ENCODE data around the gene PEX13.

PEX13 gene

DNA sequence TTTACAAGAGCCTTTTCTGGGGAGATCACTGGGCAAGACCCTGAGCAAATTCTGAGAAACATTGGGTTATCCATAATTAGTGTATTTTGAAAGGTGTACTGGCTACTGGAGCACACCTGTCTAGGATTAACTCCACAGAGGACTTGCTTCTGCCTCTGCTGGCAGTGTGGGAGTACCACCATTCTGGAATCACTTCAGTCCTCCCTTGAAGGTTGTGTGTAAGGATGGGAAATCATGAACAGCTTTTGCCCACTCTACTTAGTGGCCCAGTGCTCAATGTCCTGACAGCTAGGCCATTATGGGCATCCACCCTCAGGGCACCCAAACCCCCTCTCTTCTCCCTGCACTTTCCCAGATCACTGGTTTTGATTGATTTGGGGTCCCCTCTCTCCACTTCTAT lies 40.0 kb downstream of the PEX13 start:
- no peaks in the 10 kb centered on the region for H3K27me3 ChIP-seq (ENCODE audit: insufficient read depth, low read length)
- no peak overlapping the region for H2AK5ac ChIP-seq (ENCODE audit: low read length)

DNA sequence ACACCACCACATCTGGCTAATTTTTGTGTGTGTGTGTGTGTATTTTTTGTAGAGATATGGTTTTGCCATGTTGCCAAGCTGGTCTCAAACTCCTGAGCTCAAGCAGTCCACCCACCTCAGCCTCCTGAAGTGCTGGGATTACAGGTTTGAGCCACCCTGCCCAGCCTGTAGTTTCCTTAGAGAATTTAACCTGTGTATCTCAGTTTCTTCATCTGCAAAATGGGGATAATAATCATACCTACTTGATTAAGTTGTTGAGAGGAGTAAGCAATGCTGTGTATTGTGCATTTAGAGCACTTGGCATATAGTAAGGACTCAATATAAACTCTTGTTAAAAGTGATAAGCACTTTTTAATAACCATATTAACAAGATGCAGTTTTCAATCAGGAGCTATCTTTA lies 41.9 kb downstream of the PEX13 start:
- Histone ChIP-seq H2AFZ (ENCODE audit: insufficient read depth, low read length, poor library complexity) (no peak overlapping the region), H3K79me2 (ENCODE audit: control insufficient read depth, insufficient read depth, low read length, poor library complexity) (no peaks in the 10 kb centered on the region), H4K12ac (ENCODE audit: low read depth, low read length) (no peak overlapping the region), H3K4ac (ENCODE audit: low read depth, low read length) (no peak overlapping the region), H3K14ac (ENCODE audit: low read length) (no peak overlapping the region), H3K27ac (ENCODE audit: low read depth, low read length) (no peak overlapping the region), H2BK12ac (ENCODE audit: low read length) (no peak overlapping the region), H3K4me3 (ENCODE audit: low read depth, low read length) (no peak overlapping the region), H4K91ac (ENCODE audit: low read depth, low read length) (no peak overlapping the region), H2AK5ac (ENCODE audit: low read length) (no peak overlapping the region), H3K9ac (ENCODE audit: low read length) (no peak overlapping the region), H3K79me1 (ENCODE audit: low read length) (no peaks in the 10 kb centered on the region), H3K23ac (ENCODE audit: low read length) (no peak overlapping the region), H2BK5ac (ENCODE audit: low read depth, low read length, poor library complexity) (no peak overlapping the region), H3K18ac (ENCODE audit: low read length) (no peak overlapping the region), H3K36me3 (ENCODE audit: control insufficient read depth in 1 of 2, insufficient read depth in 2 of 2, low read length in 2 of 2) (peaks cover 2 to 9% of the 10 kb centered on the region in 2 experiments), H3K4me1 (ENCODE audit: control insufficient read depth in 1 of 2, insufficient read depth in 2 of 2, low read length in 2 of 2) (no peaks in the 10 kb centered on the region), H3K27me3 (ENCODE audit: insufficient read depth, low read length) (no peaks in the 10 kb centered on the region), H3K9me3 (ENCODE audit: insufficient read depth, low read depth, low read length) (no peaks in the 10 kb centered on the region), H2BK120ac (ENCODE audit: insufficient read depth, low read length, poor library complexity) (no peak overlapping the region), H3K4me2 (ENCODE audit: low read length) (no peak overlapping the region), H4K8ac (ENCODE audit: low read depth, low read length) (no peak overlapping the region)
- DNase-seq = no peak

More for the DNA sequence above, 40.0 kb downstream of the PEX13 start:
- Histone ChIP-seq H3K36me3 (ENCODE audit: control insufficient read depth in 1 of 2, insufficient read depth in 2 of 2, low read length in 2 of 2) (peaks cover 6 to 14% of the 10 kb centered on the region in 2 experiments), H2AFZ (ENCODE audit: insufficient read depth, low read length, poor library complexity) (no peak overlapping the region), H4K91ac (ENCODE audit: low read depth, low read length) (no peak overlapping the region), H3K9ac (ENCODE audit: low read length) (no peak overlapping the region), H3K18ac (ENCODE audit: low read length) (no peak overlapping the region), H3K4me2 (ENCODE audit: low read length) (no peak overlapping the region), H4K12ac (ENCODE audit: low read depth, low read length) (no peak overlapping the region), H3K23ac (ENCODE audit: low read length) (no peak overlapping the region), H3K4me3 (ENCODE audit: low read depth, low read length) (no peak overlapping the region), H3K79me2 (ENCODE audit: control insufficient read depth, insufficient read depth, low read length, poor library complexity) (no peaks in the 10 kb centered on the region), H3K4me1 (ENCODE audit: control insufficient read depth in 1 of 2, insufficient read depth in 2 of 2, low read length in 2 of 2) (no peaks in the 10 kb centered on the region), H3K4ac (ENCODE audit: low read depth, low read length) (no peak overlapping the region), H3K27ac (ENCODE audit: low read depth, low read length) (no peak overlapping the region), H3K14ac (ENCODE audit: low read length) (no peak overlapping the region), H3K79me1 (ENCODE audit: low read length) (no peaks in the 10 kb centered on the region), H2BK120ac (ENCODE audit: insufficient read depth, low read length, poor library complexity) (no peak overlapping the region), H4K8ac (ENCODE audit: low read depth, low read length) (no peak overlapping the region), H2BK5ac (ENCODE audit: low read depth, low read length, poor library complexity) (no peak overlapping the region), H2BK12ac (ENCODE audit: low read length) (no peak overlapping the region), H3K9me3 (ENCODE audit: insufficient read depth, low read depth, low read length) (no peaks in the 10 kb centered on the region)
- DNase-seq = no peak

DNA sequence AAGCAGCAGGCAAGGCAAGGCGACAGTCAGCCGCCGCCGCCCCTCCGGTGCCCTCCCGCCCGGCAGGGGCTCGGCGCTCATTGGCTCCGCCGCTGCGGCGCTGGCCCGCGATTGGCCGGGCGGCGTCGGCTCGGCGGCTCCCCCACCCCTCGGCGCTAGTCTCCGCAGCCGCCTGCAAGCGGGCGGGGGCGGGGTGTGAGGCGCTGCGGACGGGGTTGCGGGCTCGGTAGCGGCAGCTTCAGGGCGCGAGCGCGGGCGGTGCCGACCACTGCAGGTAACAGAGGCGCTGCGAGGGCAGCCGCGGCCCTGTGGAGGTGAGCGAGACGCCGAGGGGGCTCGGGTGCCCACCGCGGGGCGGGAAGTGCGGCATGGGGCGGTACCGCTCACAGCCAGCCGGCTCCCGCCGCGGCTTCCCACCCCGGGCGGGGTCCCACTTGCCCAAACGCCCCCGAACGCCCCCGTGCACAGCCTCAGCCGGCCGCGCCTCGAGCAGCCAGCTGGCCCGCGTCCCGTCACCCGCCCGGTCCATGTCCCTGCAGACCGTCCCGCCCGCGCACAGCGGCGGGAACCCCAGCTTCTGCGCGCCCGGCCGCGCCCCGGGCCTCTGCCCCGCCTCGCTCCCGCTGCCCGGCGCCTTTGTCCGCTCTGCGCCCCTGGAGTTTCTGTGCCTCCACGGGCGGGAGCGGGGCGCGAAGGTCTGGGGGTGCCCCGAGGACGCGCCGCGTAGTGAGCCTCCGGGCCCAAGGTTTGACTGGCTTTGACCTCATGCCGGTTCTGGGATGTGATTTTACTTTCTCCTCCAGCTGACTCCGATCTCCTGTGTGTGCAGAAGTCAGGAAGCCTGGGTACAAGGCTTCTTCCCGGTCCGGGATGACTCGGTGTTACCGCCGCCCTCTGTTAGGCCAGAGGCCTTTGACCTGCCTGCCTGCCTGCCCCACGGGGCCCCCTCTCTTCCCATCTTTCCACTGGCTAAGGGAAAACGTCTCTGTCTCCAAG lies 48.5 kb downstream of the PEX13 start, which contains the start of gene SANBR:
SANBR (plus strand) TSS at position 158 of the 996 bp plus-strand sequence. CDS start 4,480 bp downstream, outside the sequence.
- Histone ChIP-seq H3K4me2 (ENCODE audit: low read length) (peak within 1 kb of the TSS; percentile 87), H3K27ac (ENCODE audit: low read depth, low read length) (peak within 1 kb of the TSS; percentile 73), H3K23ac (ENCODE audit: low read length) (no peak within 1 kb of the TSS), H3K14ac (ENCODE audit: low read length) (peak within 1 kb of the TSS; percentile 25), H4K12ac (ENCODE audit: low read depth, low read length) (peak within 1 kb of the TSS; percentile 86), H2BK12ac (ENCODE audit: low read length) (no peak within 1 kb of the TSS), H3K4ac (ENCODE audit: low read depth, low read length) (peak within 1 kb of the TSS; percentile 84), H3K79me2 (ENCODE audit: control insufficient read depth, insufficient read depth, low read length, poor library complexity) (peaks cover 6% of the 10 kb centered on the region), H2AFZ (ENCODE audit: insufficient read depth, low read length, poor library complexity) (peak within 1 kb of the TSS; percentile 92), H3K4me3 (ENCODE audit: low read depth, low read length) (peak within 1 kb of the TSS; percentile 98), H3K18ac (ENCODE audit: low read length) (peak within 1 kb of the TSS; percentile 96), H2BK5ac (ENCODE audit: low read depth, low read length, poor library complexity) (peak within 1 kb of the TSS; percentile 61), H3K9ac (ENCODE audit: low read length) (peak within 1 kb of the TSS; percentile 95), H2BK120ac (ENCODE audit: insufficient read depth, low read length, poor library complexity) (peak within 1 kb of the TSS; percentile 80), H3K4me1 (ENCODE audit: control insufficient read depth in 1 of 2, insufficient read depth in 2 of 2, low read length in 2 of 2) (peaks cover 0 to 2% of the 10 kb centered on the region in 2 experiments), H3K79me1 (ENCODE audit: low read length) (peaks cover 7% of the 10 kb centered on the region), H3K27me3 (ENCODE audit: insufficient read depth, low read length) (no peaks in the 10 kb centered on the region), H2AK5ac (ENCODE audit: low read length) (no peak within 1 kb of the TSS), H4K8ac (ENCODE audit: low read depth, low read length) (peak within 1 kb of the TSS; percentile 68), H3K36me3 (ENCODE audit: control insufficient read depth in 1 of 2, insufficient read depth in 2 of 2, low read length in 2 of 2) (peaks cover 5% of the 10 kb centered on the region in 2 experiments), H3K9me3 (ENCODE audit: insufficient read depth, low read depth, low read length) (no peaks in the 10 kb centered on the region), H4K91ac (ENCODE audit: low read depth, low read length) (peak within 1 kb of the TSS; percentile 86)
- WGBS (ENCODE audit: extremely low coverage, insufficient coverage, insufficient read length) = no CpG with 5 or more reads among the region's 112 CpGs
- peak; percentile 84 to 91 for DNase-seq

DNA sequence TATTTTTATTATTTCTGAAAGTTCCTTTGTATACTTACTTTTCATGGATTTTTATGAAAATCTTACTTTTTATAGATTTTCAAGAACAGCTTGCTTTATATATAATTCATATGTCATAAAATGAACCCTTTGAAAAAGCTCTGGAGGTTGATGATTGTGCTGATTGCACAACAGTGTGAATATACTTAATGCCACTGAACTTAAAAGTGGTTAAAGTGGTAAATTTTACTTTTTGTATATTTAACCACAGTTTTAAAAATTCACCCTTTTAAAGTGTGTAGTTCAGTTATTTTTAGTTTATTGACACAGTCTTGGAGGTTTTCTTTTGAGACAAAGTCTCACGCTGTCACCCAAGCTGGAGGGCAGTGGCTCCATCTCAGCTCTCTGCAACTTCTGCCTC lies 56.6 kb downstream of the PEX13 start:
- Histone ChIP-seq H4K12ac (ENCODE audit: low read depth, low read length) (no peak overlapping the region), H3K36me3 (ENCODE audit: control insufficient read depth in 1 of 2, insufficient read depth in 2 of 2, low read length in 2 of 2) (peaks cover 20 to 23% of the 10 kb centered on the region in 2 experiments), H2AK5ac (ENCODE audit: low read length) (no peak overlapping the region), H3K27me3 (ENCODE audit: insufficient read depth, low read length) (no peaks in the 10 kb centered on the region), H3K27ac (ENCODE audit: low read depth, low read length) (no peak overlapping the region), H4K91ac (ENCODE audit: low read depth, low read length) (no peak overlapping the region), H3K4me3 (ENCODE audit: low read depth, low read length) (no peak overlapping the region), H4K8ac (ENCODE audit: low read depth, low read length) (no peak overlapping the region), H2BK120ac (ENCODE audit: insufficient read depth, low read length, poor library complexity) (no peak overlapping the region), H2AFZ (ENCODE audit: insufficient read depth, low read length, poor library complexity) (no peak overlapping the region), H3K9me3 (ENCODE audit: insufficient read depth, low read depth, low read length) (no peaks in the 10 kb centered on the region), H3K4ac (ENCODE audit: low read depth, low read length) (no peak overlapping the region), H2BK5ac (ENCODE audit: low read depth, low read length, poor library complexity) (no peak overlapping the region), H3K14ac (ENCODE audit: low read length) (no peak overlapping the region), H3K18ac (ENCODE audit: low read length) (no peak overlapping the region), H3K79me2 (ENCODE audit: control insufficient read depth, insufficient read depth, low read length, poor library complexity) (no peaks in the 10 kb centered on the region), H3K4me2 (ENCODE audit: low read length) (no peak overlapping the region), H3K4me1 (ENCODE audit: control insufficient read depth in 1 of 2, insufficient read depth in 2 of 2, low read length in 2 of 2) (no peaks in the 10 kb centered on the region), H3K9ac (ENCODE audit: low read length) (no peak overlapping the region), H3K79me1 (ENCODE audit: low read length) (no peaks in the 10 kb centered on the region), H3K23ac (ENCODE audit: low read length) (no peak overlapping the region), H2BK12ac (ENCODE audit: low read length) (no peak overlapping the region)
- WGBS (ENCODE audit: extremely low coverage, insufficient coverage, insufficient read length) = no CpG with 5 or more reads among the region's 1 CpG
- DNase-seq = no peak
